ENCODE measurements around the gene MCTP2.

MCTP2 gene

GRCh38 chr15:94263341-94264273 lies 32.2 kb downstream of the MCTP2 start:
- TF ChIP-seq SIN3A (IDR thresholded peaks at IDR 0.05; ENCODE audit: borderline replicate concordance, insufficient read depth, low read length), result no peak
- no peak for TF ChIP-seq TAF1 (IDR thresholded peaks at IDR 0.05; ENCODE audit: borderline replicate concordance, insufficient read depth, low read length)
- no peak for TF ChIP-seq REST (IDR thresholded peaks at IDR 0.05; ENCODE audit: insufficient read depth in 1 of 2, low read depth in 2 of 2, low read length in 2 of 2)
- TF ChIP-seq POLR2AphosphoS5 (IDR thresholded peaks at IDR 0.05; ENCODE audit: low read depth, low read length), result no peak
- TF ChIP-seq FOXP2 (optimal IDR thresholded peaks at IDR 0.05; ENCODE audit: borderline replicate concordance, extremely low read depth, extremely low read length, insufficient read depth), result no peak

GRCh38 chr15:94265009-94265408 lies 33.6 kb downstream of the MCTP2 start:
- TF ChIP-seq FOXP2 (optimal IDR thresholded peaks at IDR 0.05; ENCODE audit: borderline replicate concordance, extremely low read depth, extremely low read length, insufficient read depth) (no peak), POLR2AphosphoS5 (IDR thresholded peaks at IDR 0.05; ENCODE audit: low read depth, low read length) (no peak), TAF1 (IDR thresholded peaks at IDR 0.05; ENCODE audit: borderline replicate concordance, insufficient read depth, low read length) (no peak), REST (IDR thresholded peaks at IDR 0.05; ENCODE audit: insufficient read depth in 1 of 2, low read depth in 2 of 2, low read length in 2 of 2) (no peak), SIN3A (IDR thresholded peaks at IDR 0.05; ENCODE audit: borderline replicate concordance, insufficient read depth, low read length) (no peak)

GRCh38 chr15:94265982-94266381 lies 34.6 kb downstream of the MCTP2 start:
- TF ChIP-seq SIN3A (IDR thresholded peaks at IDR 0.05; ENCODE audit: borderline replicate concordance, insufficient read depth, low read length), result no peak
- no peak for TF ChIP-seq REST (IDR thresholded peaks at IDR 0.05; ENCODE audit: insufficient read depth in 1 of 2, low read depth in 2 of 2, low read length in 2 of 2)
- TF ChIP-seq POLR2AphosphoS5 (IDR thresholded peaks at IDR 0.05; ENCODE audit: low read depth, low read length), result no peak
- TF ChIP-seq FOXP2 (optimal IDR thresholded peaks at IDR 0.05; ENCODE audit: borderline replicate concordance, extremely low read depth, extremely low read length, insufficient read depth), result no peak
- TF ChIP-seq TAF1 (IDR thresholded peaks at IDR 0.05; ENCODE audit: borderline replicate concordance, insufficient read depth, low read length), result no peak

- no peak for TF ChIP-seq FOXP2 (optimal IDR thresholded peaks at IDR 0.05; ENCODE audit: borderline replicate concordance, extremely low read depth, extremely low read length, insufficient read depth)
- no peak for TF ChIP-seq REST (IDR thresholded peaks at IDR 0.05; ENCODE audit: insufficient read depth in 1 of 2, low read depth in 2 of 2, low read length in 2 of 2)
- TF ChIP-seq POLR2AphosphoS5 (IDR thresholded peaks at IDR 0.05; ENCODE audit: low read depth, low read length), result no peak
- no peak for TF ChIP-seq SIN3A (IDR thresholded peaks at IDR 0.05; ENCODE audit: borderline replicate concordance, insufficient read depth, low read length)
- TF ChIP-seq TAF1 (IDR thresholded peaks at IDR 0.05; ENCODE audit: borderline replicate concordance, insufficient read depth, low read length), result no peak
Measured at GRCh38 chr15:94266789-94267188, 35.4 kb downstream of the MCTP2 start.
